Measurements from ENCODE around the gene SSH2.
"Not testable (repeated sequence)": the region's sequence is repeated elsewhere in the genome, so short reads cannot be mapped to it uniquely, and the experiment has no call there.

Gene SSH2, protein sequence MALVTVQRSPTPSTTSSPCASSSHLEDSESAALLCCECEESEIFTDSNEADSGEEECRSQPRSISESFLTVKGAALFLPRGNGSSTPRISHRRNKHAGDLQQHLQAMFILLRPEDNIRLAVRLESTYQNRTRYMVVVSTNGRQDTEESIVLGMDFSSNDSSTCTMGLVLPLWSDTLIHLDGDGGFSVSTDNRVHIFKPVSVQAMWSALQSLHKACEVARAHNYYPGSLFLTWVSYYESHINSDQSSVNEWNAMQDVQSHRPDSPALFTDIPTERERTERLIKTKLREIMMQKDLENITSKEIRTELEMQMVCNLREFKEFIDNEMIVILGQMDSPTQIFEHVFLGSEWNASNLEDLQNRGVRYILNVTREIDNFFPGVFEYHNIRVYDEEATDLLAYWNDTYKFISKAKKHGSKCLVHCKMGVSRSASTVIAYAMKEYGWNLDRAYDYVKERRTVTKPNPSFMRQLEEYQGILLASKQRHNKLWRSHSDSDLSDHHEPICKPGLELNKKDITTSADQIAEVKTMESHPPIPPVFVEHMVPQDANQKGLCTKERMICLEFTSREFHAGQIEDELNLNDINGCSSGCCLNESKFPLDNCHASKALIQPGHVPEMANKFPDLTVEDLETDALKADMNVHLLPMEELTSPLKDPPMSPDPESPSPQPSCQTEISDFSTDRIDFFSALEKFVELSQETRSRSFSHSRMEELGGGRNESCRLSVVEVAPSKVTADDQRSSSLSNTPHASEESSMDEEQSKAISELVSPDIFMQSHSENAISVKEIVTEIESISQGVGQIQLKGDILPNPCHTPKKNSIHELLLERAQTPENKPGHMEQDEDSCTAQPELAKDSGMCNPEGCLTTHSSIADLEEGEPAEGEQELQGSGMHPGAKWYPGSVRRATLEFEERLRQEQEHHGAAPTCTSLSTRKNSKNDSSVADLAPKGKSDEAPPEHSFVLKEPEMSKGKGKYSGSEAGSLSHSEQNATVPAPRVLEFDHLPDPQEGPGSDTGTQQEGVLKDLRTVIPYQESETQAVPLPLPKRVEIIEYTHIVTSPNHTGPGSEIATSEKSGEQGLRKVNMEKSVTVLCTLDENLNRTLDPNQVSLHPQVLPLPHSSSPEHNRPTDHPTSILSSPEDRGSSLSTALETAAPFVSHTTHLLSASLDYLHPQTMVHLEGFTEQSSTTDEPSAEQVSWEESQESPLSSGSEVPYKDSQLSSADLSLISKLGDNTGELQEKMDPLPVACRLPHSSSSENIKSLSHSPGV (N-terminal part only)

DNA sequence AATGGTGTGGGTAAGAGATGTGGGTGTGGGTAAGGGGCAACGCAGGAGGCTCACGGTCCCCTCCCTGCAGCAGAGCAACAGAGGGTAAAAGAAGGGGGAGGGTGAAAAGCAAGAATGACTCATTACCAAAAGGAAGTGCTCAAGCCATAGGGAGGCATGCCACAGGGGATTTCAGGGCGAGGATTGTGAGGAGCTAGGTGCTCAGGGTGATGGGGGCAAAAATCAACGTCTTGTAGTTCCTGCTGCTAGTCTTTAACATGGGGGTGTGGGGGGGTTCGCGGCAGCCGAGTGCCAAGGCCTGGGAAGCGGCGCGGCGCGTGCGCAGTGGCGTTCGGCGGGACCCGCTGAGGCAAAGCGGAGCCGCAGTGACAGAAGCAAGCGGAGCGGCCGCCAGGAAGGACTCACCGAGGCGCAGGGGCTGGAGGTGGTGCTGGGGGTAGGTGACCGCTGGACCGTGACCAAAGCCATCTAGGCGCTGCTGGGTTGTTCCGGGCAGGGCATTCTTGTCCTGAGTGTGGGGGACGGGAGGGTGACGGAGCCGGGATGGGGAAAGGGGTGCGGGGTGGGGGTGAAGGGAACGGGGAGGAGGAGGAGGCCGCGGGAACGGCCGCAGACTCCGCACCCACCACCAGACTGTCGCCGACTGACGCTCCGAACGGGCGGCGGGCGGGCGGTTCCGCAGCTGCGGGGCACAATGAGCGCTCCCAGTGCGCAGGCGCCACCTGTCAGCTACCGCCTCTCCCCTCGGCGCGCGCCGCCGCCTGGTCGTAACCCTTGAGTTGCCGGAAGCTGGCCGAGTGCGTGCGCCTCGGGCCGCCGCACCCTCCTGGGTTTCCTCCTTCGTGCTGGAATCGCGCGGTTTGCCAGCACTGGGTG, at the start of gene SSH2:
Gene SSH2 (minus strand): TSS at position 696 of the 876 bp plus-strand sequence. CDS start 228 bp downstream, at position 468.
- peak; percentile 88 for DNase-seq

DNA sequence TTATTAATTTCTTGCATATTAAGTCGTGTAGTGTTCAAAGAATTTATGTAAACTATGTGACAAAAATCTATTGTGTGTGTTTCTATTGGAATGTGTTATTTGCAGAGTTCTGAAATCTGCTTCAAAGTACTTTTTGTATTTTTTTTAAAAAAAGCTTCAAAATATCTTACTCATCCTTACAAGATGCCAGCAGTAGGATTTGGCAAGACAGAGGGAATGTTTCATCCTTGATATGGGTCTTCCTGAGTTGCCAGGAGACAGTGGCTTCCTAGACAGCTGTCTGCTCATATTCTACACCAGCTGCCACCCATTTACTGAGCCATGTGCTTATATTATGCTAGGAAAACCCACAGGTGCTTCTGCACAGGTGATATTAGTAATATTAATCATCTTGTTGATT, 47.8 kb upstream of the SSH2 start:
- DNase-seq = no peak

DNA sequence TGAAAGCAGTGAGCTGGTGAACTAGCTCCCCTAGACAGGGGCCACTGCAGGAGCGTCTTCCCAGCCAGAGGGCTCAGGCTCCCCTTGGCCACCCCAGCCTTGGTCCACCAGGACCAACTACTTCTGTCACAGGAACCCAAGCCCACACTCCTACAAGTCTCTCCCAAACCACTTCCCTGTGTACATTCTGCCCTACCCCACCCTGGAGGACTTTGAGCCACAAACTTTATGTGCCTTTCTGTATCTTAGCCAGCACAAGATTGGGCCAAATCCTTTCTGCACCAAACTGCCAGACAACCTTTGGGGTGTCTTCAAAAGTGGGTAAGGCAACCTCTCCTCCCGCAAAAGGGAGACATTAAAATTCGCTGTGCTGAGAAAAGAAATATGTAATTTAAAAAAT, 43.0 kb upstream of the SSH2 start:
- no peak for DNase-seq

DNA sequence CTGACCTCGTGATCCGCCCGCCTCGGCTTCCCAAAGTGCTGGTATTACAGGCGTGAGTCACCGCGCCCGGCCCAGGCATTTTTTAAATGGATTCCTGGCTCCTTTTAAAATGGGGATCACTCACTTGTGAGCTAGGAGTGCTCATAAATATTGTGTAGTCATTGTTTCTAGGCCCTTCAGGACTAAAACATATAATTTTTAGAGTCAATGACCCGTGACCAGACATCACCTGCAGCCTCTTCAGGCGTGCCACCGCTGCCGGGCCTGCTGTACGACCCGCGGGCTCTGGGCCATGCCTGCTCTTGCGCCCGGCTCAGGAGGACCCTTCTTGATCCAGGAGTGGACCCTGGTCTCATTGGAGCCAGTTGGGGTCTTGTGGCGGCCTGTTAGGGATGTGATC, 42.2 kb upstream of the SSH2 start:
- no peak for DNase-seq

DNA sequence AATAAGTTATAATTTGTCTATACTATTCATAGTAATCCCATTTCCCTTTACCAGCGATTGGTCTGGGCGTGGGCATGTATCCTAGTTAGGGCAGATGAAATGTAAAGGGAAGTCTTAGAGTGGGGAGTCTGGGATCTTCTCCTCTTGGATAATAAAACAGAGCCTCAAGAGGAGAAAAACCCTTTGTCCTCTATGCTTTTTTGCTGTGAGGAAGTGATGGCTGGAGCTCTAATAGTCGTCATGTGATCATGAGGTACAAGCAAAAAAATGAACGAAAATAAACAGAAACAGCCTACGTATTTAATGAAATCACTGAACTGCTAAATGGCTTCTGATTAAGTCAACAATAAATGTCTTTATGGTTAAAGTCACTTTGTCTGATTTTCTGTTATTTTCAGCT, 38.2 kb upstream of the SSH2 start:
- DNase-seq = no peak

DNA sequence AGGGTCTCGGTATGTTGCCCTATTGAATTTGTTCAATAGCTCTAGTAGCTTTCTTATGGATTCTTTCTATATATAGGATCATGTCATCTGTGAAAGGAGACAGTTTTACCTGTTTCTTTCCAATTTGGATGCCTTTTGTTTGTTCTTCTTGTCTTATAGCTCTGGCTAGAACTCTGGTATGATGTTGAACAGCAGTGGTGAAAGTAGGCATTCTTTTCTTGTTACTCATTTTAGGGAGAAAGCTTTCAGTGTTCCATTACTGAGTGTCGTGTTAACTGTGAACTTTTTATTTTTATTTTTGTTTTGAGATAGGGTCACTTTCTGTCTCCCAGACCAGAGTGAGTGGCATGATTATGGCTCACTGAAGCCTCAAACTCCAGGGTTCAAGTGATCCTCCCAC, 32.6 kb upstream of the SSH2 start:
- no peak for DNase-seq

DNA sequence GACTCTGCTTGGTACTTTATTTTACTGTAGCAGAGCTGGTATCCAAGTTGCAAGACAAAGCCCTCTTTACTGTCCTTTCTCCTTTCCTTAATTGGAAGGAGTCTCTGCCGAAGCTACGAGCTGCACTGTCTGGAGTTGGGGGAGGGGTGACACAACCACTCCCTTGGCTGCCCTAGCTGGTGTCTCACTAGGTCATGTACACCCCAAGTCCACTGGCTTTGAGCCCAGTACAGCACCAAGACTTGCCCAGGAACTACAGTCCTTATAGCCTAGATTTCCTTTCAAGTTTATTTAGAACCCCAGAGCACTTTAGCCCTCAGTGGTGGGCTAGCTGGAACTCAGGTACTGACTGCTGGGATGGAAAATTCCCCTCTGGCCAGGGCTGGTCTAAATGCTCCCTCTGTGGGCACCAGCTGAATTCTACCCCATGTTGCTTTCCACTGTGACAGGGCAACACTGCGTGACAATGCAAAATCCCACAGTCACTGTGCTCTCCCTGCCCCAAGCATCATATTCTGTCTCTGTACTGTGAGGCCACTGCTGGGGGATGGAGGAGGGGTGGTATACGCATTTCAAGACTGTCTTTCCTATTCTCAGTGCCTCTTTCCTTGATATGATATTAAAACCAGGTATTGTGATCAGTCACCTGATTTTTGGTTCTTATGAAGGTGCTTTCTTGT, 29.8 kb upstream of the SSH2 start:
- no peak for DNase-seq

DNA sequence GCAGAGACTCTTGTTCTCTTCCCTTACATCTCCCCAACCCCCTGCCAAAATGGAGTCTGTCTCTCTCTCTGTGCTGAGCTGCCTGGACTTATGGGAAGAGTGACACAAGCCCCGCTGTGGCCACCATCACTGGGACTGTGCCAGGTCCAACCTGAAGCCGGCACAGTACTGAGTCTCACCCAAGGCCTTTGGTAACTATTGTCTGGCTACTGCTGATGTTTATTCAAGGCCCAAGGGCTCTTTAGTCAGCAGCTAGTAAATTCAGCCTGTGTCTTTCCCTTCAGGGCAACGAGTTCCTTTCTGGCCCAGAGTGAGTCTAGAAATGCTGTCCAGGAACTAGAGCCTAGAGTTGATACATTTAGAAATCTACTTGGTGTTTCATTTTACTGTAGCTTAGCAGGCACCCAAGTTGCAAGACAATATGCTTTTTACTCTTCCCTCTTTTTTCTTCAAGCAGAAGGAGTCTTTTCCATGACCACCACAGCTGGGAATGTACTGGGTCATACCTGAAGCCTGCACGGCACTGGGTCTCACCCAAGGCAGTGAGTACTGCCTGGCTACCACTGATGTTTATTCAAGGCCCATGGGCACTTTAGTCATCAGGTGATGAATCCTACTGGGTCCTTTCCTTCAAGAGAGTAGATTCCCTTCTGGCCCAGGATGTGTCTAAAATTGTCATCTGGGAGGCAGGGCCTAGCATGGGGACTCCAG, 29.1 kb upstream of the SSH2 start:
- DNase-seq = no peak

DNA sequence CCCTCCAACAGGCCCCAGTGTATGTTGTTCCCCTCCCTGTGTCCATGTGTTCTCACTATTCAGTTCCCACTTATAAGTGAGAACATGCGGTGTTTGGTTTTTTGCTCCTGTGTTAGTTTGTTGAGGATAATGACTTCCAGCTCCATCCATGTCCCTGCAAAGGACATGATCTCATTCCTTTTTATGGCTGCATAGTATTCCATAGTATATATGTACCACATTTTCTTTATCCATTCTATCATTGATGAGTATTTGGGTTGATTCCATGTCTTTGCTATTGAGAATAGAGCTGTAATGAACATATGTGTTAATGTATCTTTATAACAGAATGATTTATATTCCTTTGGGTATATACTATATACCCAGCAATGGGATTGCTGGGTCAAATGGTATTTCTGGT, 27.5 kb upstream of the SSH2 start:
- not testable (repeated sequence) for DNase-seq

DNA sequence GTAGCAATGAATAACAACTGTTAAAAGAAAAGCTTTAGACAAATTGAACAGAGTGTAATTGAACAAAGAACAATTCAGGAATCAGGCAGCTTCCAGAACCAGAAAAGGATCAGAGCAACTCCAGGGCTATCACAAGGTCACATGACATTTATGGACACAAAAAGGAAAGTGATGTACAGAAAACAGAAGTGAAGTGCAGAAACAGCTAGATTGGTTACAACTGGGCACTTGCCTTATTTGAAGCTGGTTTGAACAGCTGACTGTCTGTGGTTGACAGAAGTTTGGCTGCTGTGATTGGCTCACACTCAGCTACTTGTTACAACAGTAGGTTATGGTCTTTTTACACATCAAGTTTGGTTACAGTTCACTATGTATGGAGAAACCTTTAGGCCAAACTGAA, 26.2 kb upstream of the SSH2 start:
- no peak for DNase-seq

DNA sequence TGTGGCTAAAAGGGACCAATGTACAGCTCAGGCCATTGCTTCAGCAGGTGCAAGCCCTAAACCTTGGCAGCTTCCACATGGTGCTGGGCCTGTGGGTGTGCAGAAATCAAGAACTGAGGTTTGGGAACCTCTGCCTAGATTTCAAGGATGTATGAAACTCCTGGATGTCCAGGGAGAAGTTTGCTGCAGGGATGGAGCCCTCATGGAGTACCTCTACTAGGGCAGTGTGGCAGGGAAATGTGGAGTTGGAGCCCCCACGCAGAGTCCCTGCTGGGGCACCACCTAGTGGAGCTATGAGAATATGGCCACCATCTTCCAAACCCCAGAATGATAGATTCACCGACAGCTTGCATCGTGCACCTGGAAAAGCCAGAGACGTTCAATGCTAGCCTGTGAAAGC, 24.4 kb upstream of the SSH2 start:
- DNase-seq = no peak

DNA sequence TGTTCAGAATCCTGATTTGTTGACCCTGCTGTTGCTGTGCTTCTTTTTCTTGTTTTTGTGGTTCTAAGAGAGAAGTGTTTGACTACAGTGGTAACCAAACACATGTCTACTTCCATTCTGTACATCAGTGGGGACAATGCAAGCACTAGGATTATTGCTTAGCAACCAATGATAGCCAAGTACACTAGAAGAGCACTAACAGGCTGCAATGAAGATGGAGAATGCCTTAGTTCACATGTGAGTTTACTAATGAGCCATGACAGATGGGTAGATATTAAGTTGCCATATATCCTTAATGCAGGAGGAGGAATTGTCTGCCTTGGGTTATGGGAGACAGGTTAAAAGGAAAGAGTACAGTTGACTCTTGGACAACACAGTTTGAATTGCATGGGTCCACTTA, 19.7 kb upstream of the SSH2 start:
- no peak for DNase-seq

DNA sequence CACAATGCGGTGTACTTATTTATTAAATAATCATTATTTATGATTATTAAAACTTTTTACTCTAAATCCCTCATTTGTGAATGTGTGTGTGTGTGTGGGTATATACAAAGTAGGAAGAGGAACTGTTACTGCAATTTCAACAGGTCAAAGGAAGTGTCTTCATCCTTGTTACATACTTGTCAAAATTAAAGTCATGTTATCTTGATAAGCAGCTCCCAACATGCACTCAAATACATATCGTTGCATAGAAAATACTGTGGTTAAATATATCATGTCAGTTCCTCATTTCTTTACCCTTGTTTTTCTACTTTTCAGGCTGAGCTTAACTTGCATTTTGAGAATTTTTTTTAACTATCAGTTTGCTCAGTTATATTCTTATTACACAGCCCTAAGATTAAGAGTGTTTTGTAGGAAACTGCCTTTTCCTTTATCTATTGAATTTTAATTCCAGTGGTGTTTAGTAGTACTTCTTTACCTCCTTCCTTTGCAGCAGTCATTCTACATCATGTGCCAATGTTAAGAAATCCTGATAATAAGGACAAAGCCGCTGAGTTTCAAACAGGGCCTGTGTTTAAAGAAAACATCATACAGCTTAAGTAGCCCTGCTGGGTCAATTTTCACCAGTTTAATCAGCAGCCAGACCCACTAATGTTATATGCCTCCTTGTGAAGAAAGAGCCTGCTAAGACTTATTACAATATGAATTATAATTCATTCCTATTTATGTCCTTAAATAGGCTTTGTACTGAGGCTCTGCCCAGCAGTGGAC, 18.6 kb upstream of the SSH2 start:
- no peak for DNase-seq

DNA sequence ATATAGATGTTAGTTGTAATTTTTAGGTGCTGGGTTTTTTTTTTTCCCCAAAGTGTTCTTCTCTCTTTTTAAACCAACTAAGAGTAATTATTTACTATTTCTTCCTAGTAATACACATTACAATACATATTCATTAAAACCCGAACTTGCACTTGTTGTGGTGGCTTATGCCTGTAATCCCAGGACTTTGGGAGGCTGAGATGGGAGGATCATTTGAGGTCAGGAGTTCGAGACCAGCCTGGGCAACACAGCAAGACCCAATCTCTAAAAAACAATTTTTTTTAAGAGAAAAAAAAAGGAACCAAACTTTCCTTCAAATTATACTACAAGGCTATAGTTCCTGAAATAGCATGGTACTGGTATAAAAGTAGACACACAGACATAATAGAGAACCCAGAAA, 15.3 kb upstream of the SSH2 start:
- DNase-seq = no peak

DNA sequence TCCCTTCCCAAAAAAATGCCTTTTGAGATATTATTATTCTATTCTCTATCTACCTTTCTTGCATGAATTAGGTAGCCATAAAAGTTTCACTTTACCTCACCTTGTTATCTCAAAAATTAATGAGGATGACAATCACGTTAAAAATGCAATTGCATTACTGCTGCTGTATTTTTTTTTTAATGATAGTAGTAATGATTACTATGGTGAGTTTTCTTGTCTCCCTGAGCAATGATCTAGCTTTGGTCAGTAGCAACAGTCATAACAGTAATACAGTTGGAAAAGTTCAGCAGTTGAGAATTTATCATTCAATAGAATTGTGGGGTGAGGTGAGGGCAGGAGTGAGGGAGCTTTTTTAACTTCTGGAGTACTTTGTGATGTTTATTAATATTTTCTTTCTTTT, 11.3 kb upstream of the SSH2 start, which contains the start of gene EFCAB5:
Gene EFCAB5 (plus strand): TSS at position 301 of the 400 bp plus-strand sequence. CDS start 163 bp downstream, outside the sequence.
- DNase-seq = no peak

DNA sequence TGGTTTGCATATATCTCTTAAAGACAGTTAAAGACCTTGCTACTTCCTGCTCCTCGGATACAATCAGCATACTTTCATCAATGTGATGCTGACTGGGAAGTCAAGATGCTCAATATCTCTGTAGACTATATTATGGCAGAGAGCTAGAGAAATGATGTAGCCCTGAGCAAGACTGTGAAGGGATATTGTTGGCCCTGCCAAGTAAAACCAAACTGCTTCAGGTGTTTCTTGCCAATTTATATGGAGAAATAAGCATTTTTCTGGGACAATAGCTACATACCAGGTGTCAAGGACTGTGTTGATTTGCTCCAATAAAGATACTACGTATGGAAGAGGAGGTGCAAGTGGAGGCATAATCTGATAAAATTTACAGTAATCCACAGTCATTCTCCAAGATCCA, 6.7 kb upstream of the SSH2 start:
- no peak for DNase-seq

DNA sequence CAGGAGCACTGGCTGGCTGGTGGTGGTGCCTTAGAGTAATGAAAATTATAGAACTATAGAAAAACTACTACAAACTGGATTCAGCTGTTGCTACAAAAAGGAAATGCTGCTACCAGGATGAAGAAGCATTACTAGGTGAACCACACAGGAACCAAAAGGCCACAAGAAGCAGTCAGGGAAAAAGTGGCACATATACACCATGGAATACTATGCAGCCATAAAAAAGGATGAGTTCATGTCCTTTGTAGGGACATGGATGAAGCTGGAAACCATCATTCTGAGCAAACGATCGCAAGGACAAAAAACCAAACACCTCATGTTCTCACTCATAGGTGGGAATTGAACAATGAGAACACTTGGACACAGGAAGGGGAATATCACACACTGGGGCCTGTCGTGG, 5.9 kb upstream of the SSH2 start:
- DNase-seq = not testable (repeated sequence)

DNA sequence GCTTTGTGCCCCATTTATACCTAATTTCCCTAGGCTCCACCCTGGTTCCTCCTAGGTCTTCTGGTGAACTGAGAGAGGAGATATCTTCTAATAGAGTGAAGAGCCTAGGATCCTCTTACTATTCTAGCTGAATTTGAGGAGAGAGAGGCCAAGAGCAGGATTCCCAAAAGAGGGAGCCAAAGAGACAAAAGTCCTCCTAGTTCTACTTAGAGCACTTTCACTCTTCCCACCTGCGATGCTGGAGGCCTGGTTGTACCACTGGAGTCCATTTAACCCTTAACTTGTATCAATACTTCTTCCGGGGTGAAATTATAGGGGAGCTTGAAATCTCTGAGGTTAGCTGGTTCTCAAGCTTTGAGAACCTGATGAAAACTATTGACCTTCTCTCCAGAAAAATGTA, 3.4 kb upstream of the SSH2 start:
- no peak for DNase-seq

DNA sequence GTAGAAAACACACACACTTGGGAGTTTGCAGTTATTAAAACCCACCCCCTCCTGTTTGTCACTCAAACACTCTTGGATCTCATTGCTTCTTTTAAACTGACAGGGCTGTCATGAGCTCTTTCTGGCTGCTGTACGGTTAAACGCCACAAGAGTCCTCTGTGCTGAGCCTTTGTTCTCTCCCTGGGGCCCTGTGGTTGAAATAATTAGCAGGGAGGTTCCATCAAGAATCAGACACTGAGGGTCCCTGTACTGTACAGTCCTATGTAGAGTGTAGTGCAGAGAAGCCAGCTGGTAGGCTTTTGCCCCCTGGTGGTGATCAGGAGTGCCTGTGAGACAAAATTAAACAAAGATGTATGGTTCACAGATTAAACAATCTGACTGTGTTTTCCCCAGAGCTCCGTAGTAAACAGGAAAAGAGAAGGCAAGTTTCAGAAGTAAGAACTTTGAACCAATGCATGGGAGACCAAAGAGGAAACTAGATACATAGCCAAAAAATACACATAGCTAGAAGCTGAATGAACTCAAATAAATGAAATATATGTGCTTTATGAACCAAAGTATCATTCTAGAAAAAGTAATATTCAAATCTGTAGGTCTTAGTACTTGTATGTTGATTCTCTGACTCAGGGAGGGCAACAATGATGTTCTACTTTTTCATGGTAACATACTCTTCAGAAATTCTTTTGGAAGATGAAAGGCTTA, 1.4 kb upstream of the SSH2 start:
- peak; percentile 68 for DNase-seq
